HepG2 (cell line): ENCODE measurements around the gene VAPB. TPM values are rescaled to one million over a fixed set of nuclear protein-coding genes. Genes with fewer than 3 reads are reported as not detected.

ENCODE experiments used
- ATAC-seq: fragments of 200-7000 bp; cut with Tn5 transposase; 3 replicates; pipeline ENCODE4 v1.9.1; 2020; ENCODE audit warnings: mild to moderate bottlenecking, moderate library complexity
- BruUV-seq: library from RNA; stranded (reverse); fragments of 400-500 nt; replicated peaks from 2 replicates; lab custom pipeline; 2021; lab: Mats Ljungman, UMichigan
- CTCF ChIA-PET: fragments of 300-600 bp; formaldehyde crosslinking; extraction: SDS; loops from one replicate; lab custom pipeline; 2021; ENCODE audit warnings: low total read pairs, inconsistent platforms, low intra/inter-chr PET ratio; lab: Yijun Ruan, JAX
- POLR2A ChIA-PET: fragments of 350-600 bp; sonication (Branson Sonifier 250); formaldehyde crosslinking; loops from one replicate; lab custom pipeline; 2020; ENCODE audit warnings: antibody characterized with exemption, inconsistent platforms; lab: Yijun Ruan, JAX
- DNase-seq: peaks from one replicate; pipeline ENCODE4 v3.0.0-alpha.2; 2015; ENCODE audit warnings: low spot score
- FAIRE-seq: peaks from 3 replicates; lab custom pipeline; 2011; peaks lifted over from hg19 to GRCh38; lab: Jason Lieb, UNC
- H2AFZ ChIP-seq: one replicate; pipeline ENCODE4 v1.6.1; 2011; ENCODE audit warnings: low read length, inconsistent platforms
- H3K27ac ChIP-seq: fragments of 300-600 bp; 3 replicates; pipeline ENCODE4 v1.8.0; 2011; ENCODE audit warnings: mixed run types, mild to moderate bottlenecking, mixed read lengths, low read length, inconsistent platforms; ENCODE audit not compliant: insufficient read depth; ENCODE audit errors: extremely low read length
- H3K27me3 ChIP-seq, 2 experiments: fragments of 200-600 bp in 1 of 2; 2 replicates in 1 of 2; 3 replicates in 1 of 2; pipeline versions ENCODE4 v1.6.0 to v1.8.0; 2011; ENCODE audit warnings: low read length in 2 of 2, mild to moderate bottlenecking in 2 of 2, moderate library complexity in 2 of 2, inconsistent platforms in 1 of 2; ENCODE audit not compliant: insufficient read depth in 2 of 2, control insufficient read depth in 1 of 2
- H3K36me3 ChIP-seq, 2 experiments: fragments of 200-600 bp in 1 of 2; replicated peaks in 1 of 2; 2 replicates in 1 of 2; 3 replicates in 1 of 2; pipeline versions ENCODE4 v1.5.1 to v1.8.0; 2011; ENCODE audit warnings: low read length in 2 of 2, inconsistent platforms in 1 of 2; ENCODE audit not compliant: insufficient read depth in 2 of 2, control insufficient read depth in 1 of 2
- H3K4me1 ChIP-seq: 2 replicates; pipeline ENCODE4 v1.5.1; 2012; ENCODE audit warnings: low read length, inconsistent platforms; ENCODE audit not compliant: insufficient read depth
- H3K4me2 ChIP-seq: 2 replicates; pipeline ENCODE4 v1.6.0; 2011; ENCODE audit warnings: low read depth, low read length, inconsistent platforms
- H3K4me3 ChIP-seq, 3 experiments: fragments of 200-600 bp in 1 of 3; sonication (generic), shearing (Covaris generic) in 1 of 3; replicated peaks in 1 of 3; 2 replicates each; pipeline ENCODE4 v1.5.1; 2011 to 2016; ENCODE audit warnings: low read length in 3 of 3, inconsistent platforms in 2 of 3, low read depth in 2 of 3, mild to moderate bottlenecking in 2 of 3, control low read depth in 1 of 3, mixed read lengths in 1 of 3; ENCODE audit not compliant: insufficient read depth in 1 of 3
- H3K79me2 ChIP-seq: one replicate; pipeline ENCODE4 v1.6.1; 2011; ENCODE audit warnings: low read length, inconsistent platforms; ENCODE audit not compliant: insufficient read depth
- H3K9ac ChIP-seq: 2 replicates; pipeline ENCODE4 v1.6.0; 2011; ENCODE audit warnings: mild to moderate bottlenecking, low read depth, low read length, inconsistent platforms; ENCODE audit not compliant: insufficient read depth
- H3K9me3 ChIP-seq: 2 replicates; pipeline ENCODE4 v1.5.1; 2012; ENCODE audit warnings: mild to moderate bottlenecking, low read length
- H4K20me1 ChIP-seq: 2 replicates; pipeline ENCODE4 v1.6.0; 2011; ENCODE audit warnings: inconsistent platforms, mild to moderate bottlenecking, low read length, moderate library complexity; ENCODE audit not compliant: insufficient read depth
- BCL3 ChIP-seq: sonication (generic); formaldehyde crosslinking; IDR thresholded peaks from 2 replicates; pipeline ENCODE4 v1.5.1; 2020; ENCODE audit warnings: mild to moderate bottlenecking, missing genetic modification reagents, moderate library complexity
- CBFB ChIP-seq: sonication (generic); formaldehyde crosslinking; IDR thresholded peaks from 2 replicates; pipeline ENCODE4 v1.4.0; 2020; ENCODE audit warnings: missing genetic modification reagents
- ETV6 ChIP-seq: sonication (generic); formaldehyde crosslinking; conservative IDR thresholded peaks from 2 replicates; pipeline ENCODE4 v1.4.0; 2020; ENCODE audit warnings: missing genetic modification reagents
- NFE2 ChIP-seq: sonication (generic); formaldehyde crosslinking; IDR thresholded peaks from 2 replicates; pipeline ENCODE4 v1.4.0; 2020; ENCODE audit warnings: missing genetic modification reagents
- NFRKB ChIP-seq: fragments of 450-650 bp; IDR thresholded peaks from 2 replicates; pipeline ENCODE4 v1.6.1; 2017
- PLSCR1 ChIP-seq: sonication (generic); formaldehyde crosslinking; IDR thresholded peaks from 2 replicates; pipeline ENCODE4 v1.5.0; 2020; ENCODE audit warnings: missing genetic modification reagents, mild to moderate bottlenecking, borderline replicate concordance
- RBAK ChIP-seq: sonication (generic); formaldehyde crosslinking; IDR thresholded peaks from 2 replicates; pipeline ENCODE4 v1.5.1; 2020; ENCODE audit warnings: mild to moderate bottlenecking, missing genetic modification reagents
- SMC3 ChIP-seq: IDR thresholded peaks from 2 replicates; pipeline ENCODE4 v1.6.1; 2011; ENCODE audit warnings: low read length, improper control_type of control experiment
- ZNF446 ChIP-seq: sonication (generic); formaldehyde crosslinking; IDR thresholded peaks from 2 replicates; pipeline ENCODE4 v1.5.0; 2020; ENCODE audit warnings: mild to moderate bottlenecking, missing genetic modification reagents
- ZNF503 ChIP-seq: sonication (generic); formaldehyde crosslinking; IDR thresholded peaks from 2 replicates; pipeline ENCODE4 v1.4.0; 2020; ENCODE audit warnings: missing genetic modification reagents
- ZSCAN21 ChIP-seq: sonication (generic); formaldehyde crosslinking; IDR thresholded peaks from 2 replicates; pipeline ENCODE4 v1.8.0; 2022; ENCODE audit warnings: mild to moderate bottlenecking, missing genetic modification reagents, moderate library complexity, borderline replicate concordance
- WGBS: methylation state at CpG from one replicate; pipeline ENCODE4 v1.1.6; 2017; ENCODE audit warnings: low lambda C conversion rate; 5-methylcytosine and 5-hydroxymethylcytosine counted together
- in situ Hi-C: cut with HindIII; loops from 2 replicates; pipeline ENCODE4 v1.10.0; 2017; ENCODE audit warnings: low pct_unique_long_range_greater_than_20kb; ENCODE audit not compliant: extremely low pct_ligation_motif_present
- intact Hi-C: fragments of 100-400 bp; cut with micrococcal nuclease; formaldehyde crosslinking; loops from one replicate; pipeline ENCODE4 v1.10.0; 2022; ENCODE audit not compliant: unreplicated experiment
- polyA plus RNA-seq, 8 experiments: library from polyadenylated mRNA; depleted of rRNA in 3 of 8; stranded (reverse) in 7 of 8; unstranded in 1 of 8; fragments of >200 nt; fragmentation: Illumina TruSeq in 4 of 8; extraction: Trizol in 4 of 8; gene quantifications; 2 replicates each; pipeline versions ENCODE4 v1.2.1 to v1.2.3, GENCODE V29; 2011 to 2016; ENCODE audit warnings: low read depth in 4 of 8, missing spikeins in 1 of 8, mixed read lengths in 1 of 8; ENCODE audit not compliant: insufficient read depth in 1 of 8
- total RNA-seq, 5 experiments: library from RNA; depleted of rRNA; stranded (reverse); fragments of >200 nt; fragmentation: Illumina TruSeq; extraction: Trizol; gene quantifications; 2 replicates each; pipeline ENCODE4 v1.2.3, GENCODE V29; 2016; ENCODE audit warnings: low read depth in 1 of 5

VAPB gene
- total and polyA plus RNA-seq, 2 of the 13 experiments (the other 11 are each of a cell fraction or from before 2014, with no cell fraction given) = 18.6 to 48.5 TPM

- TF ChIP-seq BCL3 (CRISPR knock-in tag) (no peak), CBFB (CRISPR knock-in tag) (no peak), PLSCR1 (no peak)
Measured at GRCh38 chr20:58393299-58393698, 4.3 kb downstream of the VAPB start (continued).

GRCh38 chr20:58394801-58395200 is 5.8 kb downstream of the VAPB start:
- H3K4me1 ChIP-seq = peaks cover 70% of the 10 kb centered on the region
- H3K9ac ChIP-seq = no peak overlapping the region
- H3K27me3 ChIP-seq = no peaks in the 10 kb centered on the region
- no peak for DNase-seq
- no peak overlapping the region for H3K4me3 ChIP-seq
- peaks cover 97% of the 10 kb centered on the region for H3K79me2 ChIP-seq
- 94% methylated on average over 4 of the region's 4 CpGs for WGBS
- no peak overlapping the region for H2AFZ ChIP-seq
- no peak overlapping the region for H3K4me2 ChIP-seq
- ChIA-PET POLR2A (no interaction called here), CTCF (no interaction called here)
- no TSS peak for BruUV-seq
- intact Hi-C loops = no loop called here
- TF ChIP-seq ZSCAN21 (CRISPR knock-in tag) (no peak), RBAK (CRISPR knock-in tag) (no peak), ZNF446 (no peak), SMC3 (no peak), ZNF503 (CRISPR knock-in tag) (no peak), NFRKB (no peak), ETV6 (CRISPR knock-in tag) (no peak), NFE2 (CRISPR knock-in tag) (no peak)
- in situ Hi-C loops = no loop called here
- H3K9me3 ChIP-seq = no peaks in the 10 kb centered on the region
- no peak for FAIRE-seq
- peaks cover 41% of the 10 kb centered on the region for H4K20me1 ChIP-seq
- H3K27ac ChIP-seq = no peak overlapping the region
- ATAC-seq = no peak
- H3K36me3 ChIP-seq = peaks cover 6 to 21% of the 10 kb centered on the region in 2 experiments; a peak in 4 of 5 replicates
